Amniotic stem cell (primary cell): Measurements from ENCODE around the gene EFNA5.
"Not testable (repeated sequence)": the region's sequence is repeated elsewhere in the genome, so short reads cannot be mapped to it uniquely, and the experiment has no call there.

ENCODE experiments used
- DNase-seq: peaks from one replicate; lab custom pipeline; 2025; lab: John Stamatoyannopoulos, UW

The EFNA5 gene

DNA sequence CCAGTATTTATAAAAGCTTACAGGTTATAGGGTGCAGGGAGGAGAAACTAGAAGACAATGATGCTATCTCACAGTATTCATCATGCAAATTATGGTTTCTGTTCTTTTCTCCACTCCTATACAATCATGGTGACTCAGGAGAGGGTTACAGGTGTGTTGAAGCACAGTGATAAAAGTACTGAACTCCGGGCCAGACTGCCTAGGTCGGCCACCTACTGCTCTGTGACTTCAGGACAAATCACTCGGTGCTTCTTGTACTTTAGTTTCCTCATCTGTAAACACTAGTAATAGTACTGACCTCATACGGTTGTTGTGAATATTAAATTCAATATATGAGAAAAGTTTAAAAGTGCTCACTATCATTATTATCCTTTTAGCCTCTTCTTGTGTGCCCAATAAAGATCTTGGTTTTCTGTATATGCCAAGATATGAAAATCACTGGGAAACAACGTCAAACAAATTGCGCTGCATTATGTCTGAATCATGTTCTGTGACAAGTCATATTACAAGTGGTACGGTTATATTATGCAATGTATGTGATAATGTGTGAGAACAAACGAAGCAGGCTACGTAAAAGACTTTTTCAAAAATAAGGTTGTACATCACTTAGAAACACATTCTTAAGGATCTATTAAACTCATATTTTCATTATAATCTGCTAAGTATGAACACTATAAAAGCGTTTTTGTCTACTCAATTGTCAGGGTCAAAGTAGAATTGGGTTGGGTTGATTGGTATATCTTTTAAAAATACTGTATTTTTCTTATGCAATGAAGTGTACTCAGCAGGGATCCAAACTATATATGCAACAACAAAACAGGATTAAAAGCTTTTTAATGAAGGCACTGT is 153.3 kb downstream of the EFNA5 start:
- DNase-seq = no peak

DNA sequence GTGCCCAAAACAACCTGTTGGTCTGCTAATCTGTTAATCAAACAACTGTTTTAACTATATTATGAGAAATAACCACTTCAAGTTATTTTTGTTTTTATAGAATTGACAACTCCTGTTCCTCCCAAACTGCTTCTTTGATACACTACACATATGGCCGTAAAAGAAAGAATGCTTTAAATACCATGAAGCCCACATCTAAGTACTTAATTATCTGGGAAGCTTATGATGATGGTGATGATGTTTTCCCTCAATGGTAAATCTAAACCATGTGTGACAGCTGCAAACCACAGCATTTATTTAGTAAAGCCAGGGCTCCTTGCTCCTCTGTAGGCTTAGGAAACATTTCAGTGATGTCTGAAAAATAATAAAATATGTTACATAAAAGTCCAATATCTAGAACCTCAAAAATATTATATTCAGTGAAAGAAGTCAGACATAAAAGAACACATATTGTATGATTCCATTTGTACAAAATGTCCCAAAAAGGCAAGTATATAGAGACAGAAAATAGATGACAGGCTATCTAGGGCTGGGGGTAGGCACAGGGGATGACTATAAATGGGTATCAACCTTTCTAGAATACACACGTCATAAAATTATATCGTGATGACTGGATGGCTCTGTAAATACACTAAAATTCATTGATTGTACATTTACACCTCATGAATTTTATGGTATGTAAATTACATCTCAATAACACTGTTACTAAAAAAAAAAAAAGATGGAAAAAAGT is 154.1 kb downstream of the EFNA5 start:
- DNase-seq = peak; percentile 12

DNA sequence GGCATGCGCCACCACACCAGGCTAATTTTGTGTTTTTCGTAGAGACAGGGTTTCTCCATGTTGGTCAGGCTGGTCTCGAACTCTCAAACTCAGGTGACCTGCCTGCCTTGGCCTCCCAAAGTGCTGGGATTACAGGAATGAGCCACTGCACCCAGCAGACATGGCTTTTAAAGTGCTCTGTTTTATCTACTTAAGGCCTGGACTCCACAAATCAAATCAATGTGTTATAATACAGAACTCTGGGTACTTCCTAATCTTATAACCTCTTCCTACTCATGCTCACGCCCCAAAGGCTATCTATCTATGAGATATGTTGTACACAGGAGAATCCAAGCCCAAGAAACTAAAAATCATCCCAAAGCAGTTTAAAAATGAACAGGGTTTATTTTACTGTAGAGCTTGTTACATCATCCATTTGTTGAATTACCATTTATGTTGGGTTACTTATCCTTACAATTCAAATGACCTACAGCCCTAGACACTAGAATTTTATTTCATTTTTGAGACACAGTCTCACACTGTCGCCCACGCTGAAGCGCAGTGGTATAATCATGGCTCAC is 155.1 kb downstream of the EFNA5 start:
- no peak for DNase-seq

DNA sequence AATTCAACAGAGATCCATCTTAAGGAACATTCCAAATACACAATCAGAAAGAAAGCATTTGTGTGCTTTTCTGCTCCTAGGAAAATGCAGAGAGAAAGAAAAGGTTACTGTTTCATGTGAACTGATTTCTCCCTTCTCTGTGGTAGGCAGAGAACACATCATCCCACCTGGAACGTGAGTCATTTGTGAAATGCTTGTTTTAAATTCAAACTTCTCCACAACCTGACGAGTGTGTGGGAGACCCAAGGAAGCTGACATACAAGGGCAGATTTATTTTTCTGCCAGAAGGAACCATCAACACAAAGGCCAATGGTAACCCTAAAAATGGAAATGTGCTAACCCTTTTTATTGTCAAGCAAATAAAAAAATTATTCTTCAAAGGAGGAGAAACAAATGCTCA is 156.4 kb downstream of the EFNA5 start:
- no peak for DNase-seq

DNA sequence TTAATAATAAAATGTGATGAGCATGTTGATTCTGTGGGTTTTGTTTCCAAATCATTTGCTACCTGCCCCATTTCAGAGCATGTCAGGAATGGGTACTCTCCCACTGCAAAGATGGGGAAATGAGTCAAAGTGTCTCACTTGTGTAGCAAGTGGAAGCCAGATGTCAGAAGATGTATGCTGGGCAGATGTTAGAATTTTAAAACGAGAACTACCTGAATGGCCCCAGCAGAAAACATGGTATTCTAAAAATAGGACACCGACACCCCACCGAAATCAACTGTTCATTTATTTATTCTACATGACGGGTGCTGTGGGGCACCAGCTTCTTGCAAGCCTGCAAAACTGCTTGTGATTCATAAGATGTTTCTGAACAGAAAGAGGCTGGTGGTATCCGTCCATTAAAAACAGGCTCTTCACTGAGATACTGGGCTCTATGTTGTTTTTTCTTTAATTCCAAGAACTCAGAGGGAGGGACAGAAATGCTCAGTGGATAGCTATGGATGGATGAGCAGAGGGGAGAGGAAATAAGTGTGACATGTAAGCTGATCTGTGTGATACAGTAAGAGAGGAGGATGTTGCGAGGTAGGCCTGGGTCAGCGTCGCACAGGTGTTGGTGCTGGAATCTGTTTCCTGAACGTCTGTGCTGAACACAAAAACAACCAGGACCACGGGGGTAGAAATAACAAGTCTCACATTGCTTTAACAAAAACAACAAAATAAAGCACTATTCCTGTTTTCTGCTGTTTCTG is 157.2 kb downstream of the EFNA5 start:
- DNase-seq = no peak

DNA sequence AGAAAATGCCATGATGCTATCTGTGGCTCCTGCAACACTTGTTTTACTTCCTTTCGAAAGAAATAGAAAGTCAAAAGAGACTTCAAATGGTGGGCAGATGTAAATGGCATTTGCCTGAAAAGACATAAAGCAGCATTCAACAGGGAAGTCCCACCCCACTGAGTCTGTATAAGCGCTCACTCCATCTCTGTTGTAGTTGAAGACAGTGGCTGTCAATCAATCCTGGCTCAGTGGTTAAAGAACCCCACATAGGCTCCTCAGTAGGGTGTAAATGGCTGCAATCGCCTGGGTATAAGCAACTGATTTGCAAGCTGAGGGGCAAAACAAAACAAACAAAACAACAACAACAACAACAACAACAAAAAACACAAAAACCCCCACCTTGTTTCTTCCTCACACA is 158.7 kb downstream of the EFNA5 start:
- DNase-seq = no peak

DNA sequence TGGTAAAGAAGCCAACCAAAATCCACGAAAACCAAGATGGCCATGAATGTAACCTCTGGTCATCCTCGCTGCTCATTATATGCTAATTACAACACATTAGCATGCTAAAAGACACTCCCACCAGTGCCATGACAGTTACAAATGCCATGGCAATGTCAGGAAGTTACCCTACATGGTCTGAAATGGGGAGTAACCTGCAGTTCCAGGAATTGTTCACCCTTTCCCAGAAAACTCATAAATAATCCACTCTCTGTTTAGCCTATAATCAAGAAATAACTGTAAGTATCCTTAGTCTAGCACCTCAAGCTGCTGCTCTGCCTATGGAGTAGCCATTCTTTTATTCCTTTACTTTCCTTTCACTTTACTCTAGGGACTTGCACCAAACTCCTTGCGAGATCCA is 160.6 kb downstream of the EFNA5 start:
- no peak for DNase-seq

DNA sequence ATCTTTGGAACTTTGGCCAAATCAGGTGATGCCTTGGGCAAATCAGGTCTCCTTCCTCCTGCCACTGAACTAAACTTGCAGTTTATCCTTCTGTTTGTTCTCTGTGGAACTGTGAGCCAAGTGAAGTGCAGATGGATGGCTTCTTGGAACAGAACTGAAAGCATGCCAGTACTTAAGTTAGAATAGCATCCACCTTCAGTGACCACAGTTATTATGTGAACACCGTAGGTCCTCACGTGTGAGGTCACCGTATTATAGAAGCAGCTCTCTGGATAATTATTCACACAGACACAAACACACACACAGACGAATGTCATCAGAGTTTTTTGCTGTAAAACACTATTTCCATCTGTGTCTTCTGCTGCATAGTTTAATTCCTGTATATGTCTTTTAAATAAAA is 162.6 kb downstream of the EFNA5 start:
- DNase-seq = no peak

DNA sequence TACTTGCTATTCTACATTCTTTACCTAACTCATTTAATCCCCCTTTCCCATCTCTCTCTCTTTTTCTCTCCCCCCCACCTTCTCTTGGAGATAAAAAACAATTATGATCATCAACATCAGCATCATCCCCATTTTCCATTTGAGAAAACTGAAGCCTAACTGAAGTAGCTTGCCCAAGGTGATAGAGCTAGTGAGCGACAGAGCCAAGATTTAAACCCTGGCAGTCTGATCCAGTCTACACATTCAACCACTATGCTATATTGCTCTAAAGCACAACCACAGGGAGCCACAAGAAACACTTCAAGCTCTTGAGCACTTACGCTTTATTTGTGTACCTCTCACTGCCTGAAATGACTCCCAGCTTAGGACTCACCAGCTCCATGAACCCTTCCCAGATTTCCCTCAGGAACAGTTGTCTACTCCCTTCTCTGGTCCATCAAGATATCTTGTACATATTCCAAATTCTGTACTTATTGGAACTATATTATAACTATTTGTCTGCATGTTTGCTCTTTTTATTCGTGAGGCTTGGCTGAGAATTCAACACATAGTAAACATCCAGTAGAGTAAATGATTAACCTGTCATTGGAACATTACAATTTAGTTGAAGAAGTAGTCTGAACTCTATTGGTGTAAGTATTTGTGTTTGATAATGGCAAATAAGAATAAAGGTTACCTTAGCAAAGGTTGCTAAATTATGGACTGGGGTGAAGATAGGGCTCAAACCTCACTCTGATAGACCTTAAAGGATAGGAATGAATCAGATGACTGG is 164.8 kb downstream of the EFNA5 start:
- DNase-seq = no peak

DNA sequence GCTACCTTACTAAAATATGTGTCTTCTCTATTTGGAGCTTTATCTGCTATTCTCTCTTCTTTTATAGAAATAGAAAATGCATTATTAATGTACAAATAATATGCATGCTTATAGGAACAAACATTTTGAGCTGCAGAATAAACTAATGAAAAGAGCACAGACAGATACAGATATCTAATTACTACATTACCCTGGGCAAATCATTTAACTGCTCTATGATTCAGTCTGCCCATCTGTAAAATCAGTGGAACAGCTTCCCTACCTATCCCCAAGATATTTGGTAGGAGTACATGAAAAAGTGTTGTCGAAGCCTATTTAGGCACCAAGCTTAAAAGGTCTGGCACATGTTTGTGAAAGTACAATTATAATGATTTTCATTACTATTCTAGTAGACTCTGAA is 166.3 kb downstream of the EFNA5 start:
- no peak for DNase-seq

DNA sequence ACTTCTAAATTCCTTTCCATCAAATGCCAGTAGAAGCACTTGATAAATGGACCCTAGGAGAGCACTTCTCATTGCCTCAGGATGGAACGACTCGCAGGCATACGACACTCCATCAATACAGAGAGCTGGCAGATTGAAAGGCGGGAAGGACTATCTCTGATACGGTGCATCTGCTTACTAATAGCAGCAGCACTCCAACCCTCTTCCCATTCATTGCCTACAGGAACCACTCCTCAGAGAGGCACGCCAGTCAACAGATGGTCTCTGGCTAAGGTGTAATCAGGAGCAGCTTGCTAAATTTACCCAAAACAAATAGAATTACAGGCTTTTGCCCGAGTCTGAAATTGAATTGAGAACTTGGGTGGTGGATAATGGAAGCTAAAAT is 168.1 kb downstream of the EFNA5 start:
- DNase-seq = no peak

DNA sequence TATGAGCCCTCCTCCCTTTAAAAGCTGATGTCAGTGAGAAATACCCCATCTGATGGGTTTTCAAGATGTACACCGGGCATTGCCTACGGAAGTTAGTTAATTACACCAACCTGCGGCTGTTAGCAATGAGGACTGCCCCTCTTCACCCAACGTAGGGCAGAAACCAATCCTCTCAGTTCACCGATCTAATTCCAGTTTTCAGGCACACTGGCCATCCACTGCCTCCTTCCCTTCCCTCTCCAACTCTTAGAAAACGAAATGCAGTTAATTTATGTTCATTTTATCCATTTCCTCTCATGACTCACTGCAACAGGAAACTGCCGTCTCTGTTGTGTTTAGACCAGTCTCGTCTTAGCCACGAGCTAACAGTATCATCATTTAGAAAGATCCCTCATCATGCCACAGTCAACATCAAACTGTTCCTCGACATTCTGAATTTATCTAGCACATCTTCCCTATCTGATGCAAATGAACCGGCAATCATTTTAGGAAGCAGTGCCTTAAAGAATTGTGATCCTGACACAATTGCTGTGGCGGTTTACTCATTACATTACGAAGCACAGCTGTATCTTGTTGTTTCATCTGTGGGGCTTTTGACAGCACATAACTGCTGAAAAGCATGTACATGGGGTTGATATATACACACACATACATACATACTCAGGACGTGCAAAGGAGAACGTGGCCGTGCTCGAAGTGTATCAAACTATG is 168.6 kb downstream of the EFNA5 start:
- DNase-seq = no peak

DNA sequence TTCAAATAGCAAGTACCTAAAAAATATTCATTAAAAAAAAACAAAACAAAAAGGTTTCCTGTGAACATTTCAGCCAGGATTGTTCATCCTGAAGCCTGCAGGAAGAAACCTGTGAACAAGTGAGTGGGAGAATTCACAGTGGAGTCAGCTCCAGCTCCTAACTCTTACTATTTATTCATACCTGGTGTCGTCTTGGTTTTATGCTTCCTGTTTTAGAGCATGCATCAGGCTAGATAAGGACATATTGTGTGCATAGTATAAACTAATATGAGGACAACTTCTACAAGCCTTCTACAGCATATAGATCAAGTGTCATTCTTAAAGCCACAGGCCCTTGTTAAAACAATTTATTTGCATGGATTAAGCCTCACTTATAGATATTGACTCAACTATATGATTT is 169.9 kb downstream of the EFNA5 start:
- DNase-seq = no peak

DNA sequence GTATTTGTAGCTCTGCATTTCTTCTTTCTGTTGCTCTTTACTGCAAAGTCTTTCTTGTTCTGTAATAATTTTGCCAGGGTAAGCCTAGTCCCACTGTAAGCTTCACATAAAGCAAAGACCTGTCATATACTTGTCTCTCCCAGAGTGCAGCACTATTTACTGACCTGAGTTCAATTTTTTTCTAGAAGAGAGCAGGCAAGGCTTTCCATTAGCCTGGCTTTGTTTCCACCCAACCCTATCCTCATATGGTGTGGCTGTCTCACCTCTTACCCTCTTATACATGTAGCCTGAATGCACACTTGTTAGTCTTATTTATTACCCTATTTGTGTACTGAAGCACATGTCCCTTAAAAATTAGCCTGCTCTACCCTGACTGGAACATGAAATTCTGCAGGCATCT is 170.4 kb downstream of the EFNA5 start:
- DNase-seq = no peak

DNA sequence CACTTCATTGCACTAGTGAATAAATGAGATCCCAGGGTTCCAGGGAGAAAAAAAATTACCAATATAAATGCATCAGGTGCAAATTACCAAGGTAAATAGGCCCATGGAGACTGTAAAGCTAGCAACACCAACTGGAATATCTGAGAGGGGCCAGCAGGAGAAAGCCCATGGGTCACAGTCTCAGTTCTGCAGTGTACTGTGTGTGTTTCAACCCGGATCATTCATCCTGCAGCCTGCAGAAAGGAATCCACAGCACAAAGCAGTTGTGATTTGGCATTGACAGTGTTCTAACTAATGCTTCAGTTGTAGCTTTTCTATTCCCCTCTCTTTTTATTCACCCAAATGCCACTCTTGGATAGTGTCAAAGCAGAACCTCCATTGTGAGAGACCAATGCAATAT is 171.0 kb downstream of the EFNA5 start:
- DNase-seq = no peak

DNA sequence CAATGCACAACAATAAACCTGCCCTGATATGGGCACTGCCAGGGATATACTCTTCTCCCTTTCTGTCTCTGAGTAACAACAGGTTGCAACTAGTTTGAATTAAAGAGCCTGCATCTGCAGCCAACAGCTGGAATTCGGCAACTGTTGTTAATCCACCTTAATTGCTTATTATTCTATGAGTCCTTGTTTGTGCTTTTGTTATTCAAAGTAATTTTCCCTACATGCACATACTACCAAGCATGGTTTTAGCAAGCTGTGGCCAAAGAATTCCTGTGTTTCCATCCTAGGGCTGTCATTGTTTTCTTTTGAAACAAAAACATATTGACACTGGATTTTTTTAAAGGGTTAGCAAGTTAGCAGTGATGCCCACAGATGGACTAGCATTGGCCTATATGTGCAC is 171.5 kb downstream of the EFNA5 start:
- DNase-seq = no peak

DNA sequence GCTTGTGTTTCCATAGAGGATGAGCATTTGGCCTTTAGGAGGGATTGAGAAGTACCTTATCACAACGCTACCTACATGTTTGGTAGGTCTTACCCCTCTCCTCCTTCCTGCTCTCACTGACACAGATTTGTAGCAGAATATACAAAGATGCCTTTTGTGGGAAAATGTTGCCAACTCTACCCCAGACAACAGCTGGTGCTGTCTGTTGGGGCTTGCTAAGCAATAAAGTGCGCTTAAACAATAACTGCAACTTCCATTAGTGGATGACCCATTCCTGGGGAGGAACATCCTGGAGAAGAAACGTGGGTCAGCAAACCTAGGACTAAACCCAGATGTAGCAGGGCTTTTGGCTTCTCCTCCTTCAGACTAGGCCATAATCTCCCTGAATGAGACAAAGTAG is 174.3 kb downstream of the EFNA5 start:
- no peak for DNase-seq

DNA sequence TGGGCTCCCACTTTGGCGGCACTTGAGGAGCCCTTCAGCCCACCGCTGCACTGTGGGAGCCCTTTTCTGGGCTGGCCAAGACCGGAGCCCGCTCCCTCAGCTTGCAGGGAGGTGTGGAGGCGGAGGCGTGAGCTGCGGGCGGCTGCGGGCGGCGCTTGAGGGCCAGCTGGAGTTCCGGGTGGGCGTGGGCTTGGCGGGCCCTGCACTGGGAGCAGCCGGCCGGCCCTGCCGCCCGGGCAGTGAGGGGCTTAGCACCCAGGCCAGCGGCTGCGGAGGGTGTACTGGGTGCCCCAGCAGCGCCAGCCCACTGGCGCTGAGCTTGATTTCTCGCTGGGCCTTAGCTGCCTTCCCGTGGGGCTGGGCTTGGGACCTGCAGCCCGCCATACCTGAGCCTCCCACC is 176.6 kb downstream of the EFNA5 start:
- not testable (repeated sequence) for DNase-seq

DNA sequence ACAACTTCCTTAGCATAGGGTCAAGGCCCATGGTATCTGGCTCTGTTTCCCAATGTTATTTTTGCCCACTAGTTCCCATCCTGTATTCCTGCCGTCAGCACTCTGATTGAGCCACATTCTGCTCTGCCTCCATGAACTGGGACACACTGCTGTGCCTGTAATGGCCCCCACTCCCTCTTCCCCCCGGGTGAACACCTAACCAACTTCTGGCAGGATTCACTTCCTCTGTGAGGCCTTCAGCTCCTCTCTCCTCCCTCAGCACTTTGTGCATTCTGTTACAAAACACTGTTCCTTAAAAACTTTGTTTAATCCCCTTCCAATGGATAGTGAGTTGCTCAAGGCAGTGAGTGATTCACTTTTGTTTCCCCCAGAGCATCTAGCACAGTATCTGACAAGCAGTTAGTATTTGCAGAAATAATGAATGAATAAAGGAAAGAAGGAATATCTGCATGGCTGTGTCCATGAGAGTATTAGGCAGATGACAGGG is 183.6 kb downstream of the EFNA5 start:
- DNase-seq = no peak

DNA sequence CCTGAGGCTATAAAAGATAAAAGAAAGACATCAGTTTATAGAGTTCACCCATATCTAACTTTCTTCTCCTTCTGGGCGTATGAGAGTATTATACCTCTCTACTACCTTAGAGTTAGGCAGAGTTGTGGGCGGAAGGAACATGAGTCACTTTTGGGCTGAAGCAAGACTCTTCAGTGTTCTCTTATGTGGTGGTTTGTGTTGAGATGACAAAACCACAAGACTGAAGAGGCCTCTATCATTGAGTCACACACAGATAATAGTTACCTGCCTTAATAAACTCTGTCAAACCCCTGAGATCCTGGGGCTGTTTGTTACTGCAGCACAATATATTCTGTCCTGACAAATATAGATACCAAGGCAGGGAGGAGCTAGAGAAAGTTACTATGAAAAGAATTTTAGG is 184.2 kb downstream of the EFNA5 start:
- DNase-seq = no peak

DNA sequence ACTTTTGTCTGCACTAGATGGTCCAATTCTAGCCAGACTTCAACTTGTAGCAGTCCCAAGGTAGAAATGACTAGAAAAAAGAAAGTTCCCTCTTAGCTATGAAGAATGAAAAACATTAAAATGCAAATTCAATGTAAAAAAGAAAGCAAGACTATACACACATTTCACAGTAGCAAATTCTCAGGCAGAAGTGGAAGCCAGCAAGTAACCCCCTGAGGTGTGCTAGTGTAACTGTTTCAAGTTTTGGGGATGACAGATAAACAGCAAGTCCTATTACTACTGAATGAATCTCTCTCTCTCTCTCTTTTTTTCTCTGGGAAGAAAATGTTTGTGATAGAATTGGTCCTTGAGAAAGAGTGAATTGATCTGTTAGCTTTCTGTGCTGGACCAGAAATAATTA is 185.6 kb downstream of the EFNA5 start:
- DNase-seq = no peak
